DND-41 (cell line): ENCODE measurements around the gene SPATA3.

Experiments
- ATAC-seq: fragments of 200-7000 bp; cut with Tn5 transposase; 3 replicates; pipeline ENCODE4 v1.9.1; 2021; ENCODE audit warnings: low read depth; ENCODE audit not compliant: insufficient read depth
- DNase-seq: peaks from one replicate; pipeline ENCODE4 v3.0.0-alpha.2; 2020
- H2AFZ ChIP-seq: 2 replicates; pipeline ENCODE4 v1.6.0; 2012; ENCODE audit warnings: low read depth, low read length
- H3K27ac ChIP-seq: 2 replicates; pipeline ENCODE4 v1.5.1; 2012; ENCODE audit warnings: low read length, inconsistent platforms
- H3K27me3 ChIP-seq: fragments of 200-600 bp; sonication (generic); 2 replicates; pipeline ENCODE4 v1.6.0; 2012; ENCODE audit warnings: low read length, mild to moderate bottlenecking, inconsistent platforms; ENCODE audit not compliant: insufficient read depth, poor library complexity
- H3K36me3 ChIP-seq: 2 replicates; pipeline ENCODE4 v1.5.1; 2012; ENCODE audit warnings: low read length, inconsistent platforms; ENCODE audit not compliant: insufficient read depth
- H3K4me1 ChIP-seq: 2 replicates; pipeline ENCODE4 v1.5.1; 2012; ENCODE audit warnings: mild to moderate bottlenecking, low read length; ENCODE audit not compliant: insufficient read depth
- H3K4me2 ChIP-seq: 2 replicates; pipeline ENCODE4 v1.6.0; 2012; ENCODE audit warnings: mild to moderate bottlenecking, moderate library complexity, low read length, inconsistent platforms; ENCODE audit not compliant: insufficient read depth
- H3K4me3 ChIP-seq, 2 experiments: fragments of 200-600 bp in 1 of 2; shearing (Covaris generic) in 1 of 2; 2 replicates each; pipeline ENCODE4 v1.5.1; 2012 to 2016; ENCODE audit warnings: inconsistent platforms in 2 of 2, low read length in 2 of 2, mild to moderate bottlenecking in 2 of 2, low read depth in 1 of 2, moderate library complexity in 1 of 2
- H3K79me2 ChIP-seq: 2 replicates; pipeline ENCODE4 v1.6.0; 2012; ENCODE audit warnings: low read length, inconsistent platforms; ENCODE audit not compliant: insufficient read depth
- H3K9ac ChIP-seq: 2 replicates; pipeline ENCODE4 v1.6.0; 2012; ENCODE audit warnings: low read depth, mild to moderate bottlenecking, inconsistent platforms, low read length, moderate library complexity
- H3K9me3 ChIP-seq: 2 replicates; pipeline ENCODE4 v1.5.1; 2012; ENCODE audit warnings: low read length, moderate library complexity, mild to moderate bottlenecking, inconsistent platforms; ENCODE audit not compliant: insufficient read depth, severe bottlenecking
- H4K20me1 ChIP-seq: 2 replicates; pipeline ENCODE4 v1.6.0; 2012; ENCODE audit warnings: low read length; ENCODE audit not compliant: insufficient read depth
- CTCF ChIP-seq: IDR thresholded peaks from 2 replicates; pipeline ENCODE4 v1.5.1; 2012; ENCODE audit warnings: borderline replicate concordance, low read length, moderate library complexity, mild to moderate bottlenecking; ENCODE audit not compliant: poor library complexity, severe bottlenecking; ENCODE audit errors: extremely low read depth
- EZH2 ChIP-seq: IDR thresholded peaks from 3 replicates; pipeline ENCODE4 v1.6.1; 2012; ENCODE audit warnings: borderline replicate concordance, low read depth, mild to moderate bottlenecking, moderate library complexity, low read length, inconsistent platforms; ENCODE audit not compliant: severe bottlenecking

Gene SPATA3

GRCh38 chr2:230989731-230990130 is 6.2 kb upstream of the SPATA3 start:
- Histone ChIP-seq H3K4me3 (no peak overlapping the region), H3K27ac (no peak overlapping the region), H2AFZ (no peak overlapping the region), H3K9ac (no peak overlapping the region), H3K79me2 (no peaks in the 10 kb centered on the region), H3K27me3 (no peaks in the 10 kb centered on the region), H3K9me3 (no peaks in the 10 kb centered on the region), H3K4me1 (peaks cover 5% of the 10 kb centered on the region), H3K4me2 (no peak overlapping the region), H4K20me1 (no peaks in the 10 kb centered on the region), H3K36me3 (no peaks in the 10 kb centered on the region)
- ATAC-seq (no peak), DNase-seq (no peak)
- no peak for TF ChIP-seq EZH2
- no peak for TF ChIP-seq CTCF

- Histone ChIP-seq H3K4me3 (no peak overlapping the region), H3K79me2 (no peaks in the 10 kb centered on the region), H3K9ac (no peak overlapping the region), H2AFZ (no peak overlapping the region), H3K27me3 (no peaks in the 10 kb centered on the region), H3K27ac (no peak overlapping the region), H4K20me1 (no peaks in the 10 kb centered on the region), H3K4me2 (no peak overlapping the region), H3K36me3 (no peaks in the 10 kb centered on the region), H3K9me3 (no peaks in the 10 kb centered on the region), H3K4me1 (peaks cover 5% of the 10 kb centered on the region)
- no peak for DNase-seq
- ATAC-seq: no peak
- TF ChIP-seq CTCF (no peak), EZH2 (no peak)
Measured at GRCh38 chr2:230990131-230990898, 5.6 kb upstream of the SPATA3 start.

- no peaks in the 10 kb centered on the region for H3K9me3 ChIP-seq
- no peak overlapping the region for H3K4me2 ChIP-seq
- H3K9ac ChIP-seq: no peak overlapping the region
- H3K36me3 ChIP-seq: no peaks in the 10 kb centered on the region
- H3K27me3 ChIP-seq: no peaks in the 10 kb centered on the region
- no peak for TF ChIP-seq EZH2
- no peak for TF ChIP-seq CTCF
- no peak overlapping the region for H2AFZ ChIP-seq
- no peaks in the 10 kb centered on the region for H3K79me2 ChIP-seq
- DNase-seq (no peak), ATAC-seq (no peak)
- H4K20me1 ChIP-seq: no peaks in the 10 kb centered on the region
- H3K27ac ChIP-seq: no peak overlapping the region
- H3K4me3 ChIP-seq: no peak overlapping the region
- peaks cover 5% of the 10 kb centered on the region for H3K4me1 ChIP-seq
Measured at GRCh38 chr2:230990899-230991150, 5.1 kb upstream of the SPATA3 start.
